SK-N-SH (cell line): ENCODE measurements around the gene BCAS3. TPM values are rescaled to one million over a fixed set of nuclear protein-coding genes. Genes with fewer than 3 reads are reported as not detected.

Experiments
- CTCF ChIA-PET: fragments of 300-600, 350-600 bp; formaldehyde crosslinking; extraction: SDS; loops from one replicate; lab custom pipeline; 2021; lab: Yijun Ruan, JAX
- POLR2A ChIA-PET: fragments of 350-600 bp; sonication (Branson Sonifier 250); formaldehyde crosslinking; extraction: SDS; loops from one replicate; lab custom pipeline; 2020; ENCODE audit warnings: antibody characterized with exemption, inconsistent platforms; lab: Yijun Ruan, JAX
- DNase-seq: peaks from one replicate; pipeline ENCODE4 v3.0.0; 2012
- H2AFZ ChIP-seq: fragments of 200-600 bp; sonication (generic); 2 replicates; pipeline ENCODE4 v1.8.1; 2016; ENCODE audit warnings: antibody characterized with exemption, mild to moderate bottlenecking, low read depth
- H3F3A ChIP-seq: fragments of 200-600 bp; sonication (generic); replicated peaks from 2 replicates; pipeline ENCODE3; 2016; ENCODE audit warnings: antibody characterized with exemption, mild to moderate bottlenecking; ENCODE audit not compliant: insufficient read depth
- H3K27ac ChIP-seq, 2 experiments: fragments of 200-500 bp in 1 of 2; fragments of 200-600 bp in 1 of 2; sonication (Bioruptor generic) in 1 of 2; sonication (generic), shearing (Covaris generic) in 1 of 2; 2 replicates each; pipeline versions ENCODE4 v1.5.1 to v1.6.1; 2014 to 2016; ENCODE audit warnings: low read depth in 2 of 2, inconsistent platforms in 1 of 2, low read length in 1 of 2, mild to moderate bottlenecking in 1 of 2, mixed read lengths in 1 of 2
- H3K27me3 ChIP-seq: fragments of 200-600 bp; sonication (generic), shearing (Covaris generic); 2 replicates; pipeline ENCODE4 v1.6.1; 2016; ENCODE audit warnings: mixed run types; ENCODE audit not compliant: insufficient read depth
- H3K36me3 ChIP-seq, 2 experiments: fragments of 200-500 bp in 1 of 2; fragments of 200-600 bp in 1 of 2; sonication (Bioruptor generic) in 1 of 2; sonication (generic) in 1 of 2; replicated peaks in 1 of 2; 2 replicates each; pipeline versions ENCODE3 to v1.5.1; 2014 to 2016; ENCODE audit warnings: low read length in 1 of 2, mild to moderate bottlenecking in 1 of 2; ENCODE audit not compliant: insufficient read depth in 2 of 2, control insufficient read depth in 1 of 2
- H3K4me1 ChIP-seq, 2 experiments: fragments of 200-500 bp in 1 of 2; fragments of 200-600 bp in 1 of 2; sonication (Bioruptor generic) in 1 of 2; sonication (generic), shearing (Covaris generic) in 1 of 2; 2 replicates each; pipeline versions ENCODE4 v1.5.1 to v1.6.1; 2014 to 2016; ENCODE audit warnings: low read depth in 1 of 2, low read length in 1 of 2, mixed run types in 1 of 2; ENCODE audit not compliant: insufficient read depth in 2 of 2, control insufficient read depth in 1 of 2
- H3K4me2 ChIP-seq: fragments of 200-600 bp; sonication (generic), shearing (Covaris generic); 2 replicates; pipeline ENCODE4 v1.6.1; 2017; ENCODE audit warnings: mixed run types
- H3K4me3 ChIP-seq, 2 experiments: fragments of 200-500 bp in 1 of 2; fragments of 200-600 bp in 1 of 2; sonication (Bioruptor generic) in 1 of 2; sonication (generic), shearing (Covaris generic) in 1 of 2; 2 replicates each; pipeline versions ENCODE4 v1.5.1 to v1.8.1; 2014 to 2016; ENCODE audit warnings: low read depth in 2 of 2, inconsistent platforms in 1 of 2, low read length in 1 of 2, mild to moderate bottlenecking in 1 of 2, mixed read lengths in 1 of 2, moderate library complexity in 1 of 2
- H3K79me2 ChIP-seq: fragments of 200-600 bp; sonication (generic); 2 replicates; pipeline ENCODE4 v1.8.1; 2017; ENCODE audit warnings: mild to moderate bottlenecking; ENCODE audit not compliant: insufficient read depth
- H3K9ac ChIP-seq: fragments of 200-600 bp; sonication (generic); 2 replicates; pipeline ENCODE4 v1.6.1; 2017; ENCODE audit warnings: mixed run types
- H3K9me2 ChIP-seq: fragments of 200-600 bp; sonication (generic); 2 replicates; pipeline ENCODE4 v1.6.1; 2017; ENCODE audit warnings: mixed run types
- H3K9me3 ChIP-seq: fragments of 200-600 bp; sonication (generic); 2 replicates; pipeline ENCODE4 v1.6.1; 2017; ENCODE audit warnings: mixed run types, mild to moderate bottlenecking, moderate library complexity
- H4K20me1 ChIP-seq: fragments of 200-600 bp; sonication (generic); 2 replicates; pipeline ENCODE4 v1.6.1; 2017; ENCODE audit warnings: mild to moderate bottlenecking, mixed run types; ENCODE audit not compliant: insufficient read depth
- CHD2 ChIP-seq: fragments of 150-350 bp; IDR thresholded peaks from 2 replicates; pipeline ENCODE4 v1.6.1; 2018; ENCODE audit warnings: low read length; ENCODE audit not compliant: partially characterized antibody
- ELF1 ChIP-seq: IDR thresholded peaks from 2 replicates; pipeline ENCODE4 v1.4.0; 2012
- EZH2phosphoT487 ChIP-seq: fragments of 200-600 bp; sonication (generic); IDR thresholded peaks from 2 replicates; pipeline ENCODE4 v1.6.1; 2017; ENCODE audit warnings: low read depth, mixed run types, mild to moderate bottlenecking, antibody characterized with exemption, moderate library complexity, borderline replicate concordance
- FOSL2 ChIP-seq: IDR thresholded peaks from 2 replicates; pipeline ENCODE4 v1.4.0; 2012; ENCODE audit warnings: low read depth, mild to moderate bottlenecking, moderate library complexity, borderline replicate concordance
- FOXM1 ChIP-seq: IDR thresholded peaks from 2 replicates; pipeline ENCODE4 v1.4.0; 2012; ENCODE audit warnings: low read depth, mild to moderate bottlenecking
- GATA2 ChIP-seq: sonication (generic); formaldehyde crosslinking; IDR thresholded peaks from 2 replicates; pipeline ENCODE4 v1.5.0; 2020; ENCODE audit warnings: mild to moderate bottlenecking, missing genetic modification reagents
- MXI1 ChIP-seq: IDR thresholded peaks from 2 replicates; pipeline ENCODE4 v1.6.1; 2012; ENCODE audit warnings: mild to moderate bottlenecking, low read depth, low read length, improper control_type of control experiment
- NFIC ChIP-seq: IDR thresholded peaks from 2 replicates; pipeline ENCODE4 v1.4.0; 2012; ENCODE audit warnings: borderline replicate concordance
- NRF1 ChIP-seq: IDR thresholded peaks from 2 replicates; pipeline ENCODE4 v1.6.1; 2012; ENCODE audit warnings: low read depth, mild to moderate bottlenecking, low read length
- PBX3 ChIP-seq: IDR thresholded peaks from 2 replicates; pipeline ENCODE4; 2012
- POLR2AphosphoS5 ChIP-seq: IDR thresholded peaks from 2 replicates; pipeline ENCODE4 v1.6.1; 2012; ENCODE audit warnings: low read depth, low read length
- RAD21 ChIP-seq: IDR thresholded peaks from 2 replicates; pipeline ENCODE4 v1.6.1; 2012; ENCODE audit warnings: mild to moderate bottlenecking, low read length
- REST ChIP-seq: IDR thresholded peaks from 2 replicates; pipeline ENCODE4 v1.6.1; 2012; ENCODE audit warnings: mild to moderate bottlenecking, low read depth, low read length, moderate library complexity
- SMC3 ChIP-seq: IDR thresholded peaks from 2 replicates; pipeline ENCODE4 v1.6.1; 2012; ENCODE audit warnings: low read depth, low read length, improper control_type of control experiment
- TAF1 ChIP-seq: IDR thresholded peaks from 2 replicates; pipeline ENCODE4 v1.6.1; 2012; ENCODE audit warnings: low read depth, mild to moderate bottlenecking, low read length, moderate library complexity, borderline replicate concordance
- TCF12 ChIP-seq: IDR thresholded peaks from 2 replicates; pipeline ENCODE4 v1.4.0; 2012
- USF2 ChIP-seq: fragments of 150-350 bp; IDR thresholded peaks from 2 replicates; pipeline ENCODE4 v1.6.1; 2017; ENCODE audit warnings: antibody characterized with exemption, low read length, low read depth, borderline replicate concordance
- WGBS: methylation state at CpG from one replicate; pipeline ENCODE4 v1.1.6; 2017; ENCODE audit warnings: low lambda C conversion rate; 5-methylcytosine and 5-hydroxymethylcytosine counted together
- polyA plus RNA-seq, 3 experiments: library from polyadenylated mRNA; depleted of rRNA; stranded (reverse); fragments of >200 nt; gene quantifications; 2 replicates each; pipeline ENCODE4 v1.2.3, GENCODE V29; 2012

Gene BCAS3
- polyA plus RNA-seq, 1 of the 3 experiments (the other 2 are of a cell fraction): 5.9 TPM

GRCh38 chr17:61422116-61422799 lies 744.6 kb downstream of the BCAS3 start:
- Histone ChIP-seq H3K9me3 (no peaks in the 10 kb centered on the region), H3K4me2 (no peak overlapping the region), H3K27ac (no peak overlapping the region), H3K27me3 (no peaks in the 10 kb centered on the region), H3K4me1 (peaks cover 0 to 5% of the 10 kb centered on the region in 2 experiments; a peak in 1 of 4 replicates), H3K9me2 (no peaks in the 10 kb centered on the region), H3K36me3 (no peaks in the 10 kb centered on the region), H3K79me2 (no peaks in the 10 kb centered on the region), H4K20me1 (no peaks in the 10 kb centered on the region), H3F3A (peaks cover 9% of the 10 kb centered on the region)
- POLR2A ChIA-PET: no interaction called here
- CTCF ChIA-PET: interaction anchor here (0.6 to 16.4 kb wide), 6 partner anchors 9 to 702 kb away, joined by 3 to 318 read pairs (median 7); no protein-coding TSS in a partner anchor
- no peak for DNase-seq
- WGBS: 66% methylated on average over 5 of the region's 5 CpGs
- TF ChIP-seq TCF12 (no peak), REST (no peak), POLR2AphosphoS5 (no peak), FOXM1 (no peak), NRF1 (no peak), EZH2phosphoT487 (no peak), FOSL2 (no peak), MXI1 (no peak), CHD2 (no peak), RAD21 (no peak), ELF1 (no peak), PBX3 (no peak), TAF1 (no peak), SMC3 (no peak), GATA2 (no peak), NFIC (no peak), USF2 (no peak)
- TF ChIP-seq, all 33 proteins: peak for 0
- Histone ChIP-seq H2AFZ (no peak overlapping the region), H3K4me3 (no peak overlapping the region), H3K9ac (no peak overlapping the region)
